Measurements from ENCODE around the gene ALOX5AP.

ALOX5AP gene

GRCh38 chr13:30759748-30760147 lies 24.4 kb downstream of the ALOX5AP start:
- DNase-seq (ENCODE audit: low read depth in 2 of 2), result no peak

GRCh38 chr13:30762643-30763042 lies 27.3 kb downstream of the ALOX5AP start:
- DNase-seq (ENCODE audit: low read depth in 2 of 2), result no peak

DNA sequence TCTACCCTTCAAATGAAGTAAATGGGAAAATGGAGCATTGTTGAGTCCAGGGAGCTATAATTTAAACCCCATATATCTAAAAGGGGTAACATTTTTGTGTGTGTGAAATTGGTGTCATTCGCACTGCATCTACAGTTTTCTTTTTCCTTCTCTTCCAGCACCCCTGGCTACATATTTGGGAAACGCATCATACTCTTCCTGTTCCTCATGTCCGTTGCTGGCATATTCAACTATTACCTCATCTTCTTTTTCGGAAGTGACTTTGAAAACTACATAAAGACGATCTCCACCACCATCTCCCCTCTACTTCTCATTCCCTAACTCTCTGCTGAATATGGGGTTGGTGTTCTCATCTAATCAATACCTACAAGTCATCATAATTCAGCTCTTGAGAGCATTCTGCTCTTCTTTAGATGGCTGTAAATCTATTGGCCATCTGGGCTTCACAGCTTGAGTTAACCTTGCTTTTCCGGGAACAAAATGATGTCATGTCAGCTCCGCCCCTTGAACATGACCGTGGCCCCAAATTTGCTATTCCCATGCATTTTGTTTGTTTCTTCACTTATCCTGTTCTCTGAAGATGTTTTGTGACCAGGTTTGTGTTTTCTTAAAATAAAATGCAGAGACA lies 28.6 kb downstream of the ALOX5AP start:
- DNase-seq (ENCODE audit: low read depth in 2 of 2), result no peak

GRCh38 chr13:30766231-30766630 lies 30.9 kb downstream of the ALOX5AP start:
- DNase-seq (ENCODE audit: low read depth in 2 of 2), result no peak

DNA sequence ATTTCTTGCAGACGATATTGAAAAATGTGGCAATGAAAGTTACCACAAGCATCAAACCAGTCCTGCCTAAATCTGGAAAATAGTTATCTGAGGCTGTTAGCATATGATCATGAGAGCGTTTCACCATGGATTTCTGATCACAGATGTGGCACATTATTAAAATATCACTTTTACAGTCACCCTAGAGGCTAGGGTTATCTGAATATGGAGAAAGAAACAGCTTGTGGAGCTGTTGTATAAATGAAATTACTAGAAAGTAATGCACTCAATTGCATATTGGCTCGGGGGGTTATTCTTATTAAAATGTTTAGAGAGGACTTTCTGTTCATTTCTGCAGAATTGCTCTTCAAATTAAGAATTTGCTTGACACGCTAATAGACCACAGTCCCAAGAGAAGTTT lies 35.6 kb downstream of the ALOX5AP start:
- DNase-seq (ENCODE audit: low read depth in 2 of 2), result no peak

GRCh38 chr13:30773561-30773960 lies 38.2 kb downstream of the ALOX5AP start:
- no peak for DNase-seq (ENCODE audit: low read depth in 2 of 2)

DNA sequence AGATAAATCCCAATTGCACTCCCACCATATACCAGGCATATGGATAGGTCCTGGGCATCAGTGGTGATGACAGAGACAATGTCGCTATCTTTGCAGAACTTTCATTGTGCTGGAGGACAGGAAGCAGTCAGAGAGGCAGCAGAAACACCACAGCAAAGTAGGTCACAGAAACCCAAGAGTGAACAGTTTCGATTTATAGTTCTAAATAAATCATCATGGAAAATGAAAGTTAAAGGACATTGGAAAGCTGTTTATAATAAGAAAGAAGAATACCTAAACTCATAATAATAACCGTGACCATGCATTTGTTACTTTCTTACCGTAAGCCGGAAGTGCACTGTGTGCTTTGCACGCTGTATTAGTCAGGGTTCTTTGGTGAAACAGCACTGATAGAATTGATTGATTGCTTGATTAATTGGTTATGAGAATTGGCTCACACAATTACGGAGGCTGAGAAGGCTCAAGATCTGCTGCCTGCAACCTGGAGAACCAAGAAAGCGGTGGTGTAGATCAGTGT lies 38.9 kb downstream of the ALOX5AP start:
- peak in 1 of 2 donors; percentile 7 for DNase-seq (ENCODE audit: low read depth in 2 of 2)

DNA sequence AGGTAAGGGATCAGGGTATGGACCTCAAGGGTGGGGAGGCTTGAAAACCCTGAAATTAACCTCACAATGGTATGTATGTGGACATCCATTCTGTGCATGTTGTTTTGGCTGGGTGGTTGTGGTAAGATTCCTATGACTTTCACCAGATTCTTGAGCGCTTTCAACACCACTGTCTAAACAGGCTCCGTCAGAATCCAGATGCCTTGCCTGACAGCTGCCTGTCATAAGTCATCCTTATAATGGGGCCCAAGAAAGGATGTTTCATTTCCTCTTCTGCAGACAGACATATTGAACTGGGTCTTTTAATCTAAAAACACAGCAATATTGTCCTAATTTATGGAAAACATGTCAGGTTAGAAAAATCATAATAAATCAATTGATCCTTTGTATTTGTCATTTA lies 41.3 kb downstream of the ALOX5AP start:
- no peak for DNase-seq (ENCODE audit: low read depth in 2 of 2)

DNA sequence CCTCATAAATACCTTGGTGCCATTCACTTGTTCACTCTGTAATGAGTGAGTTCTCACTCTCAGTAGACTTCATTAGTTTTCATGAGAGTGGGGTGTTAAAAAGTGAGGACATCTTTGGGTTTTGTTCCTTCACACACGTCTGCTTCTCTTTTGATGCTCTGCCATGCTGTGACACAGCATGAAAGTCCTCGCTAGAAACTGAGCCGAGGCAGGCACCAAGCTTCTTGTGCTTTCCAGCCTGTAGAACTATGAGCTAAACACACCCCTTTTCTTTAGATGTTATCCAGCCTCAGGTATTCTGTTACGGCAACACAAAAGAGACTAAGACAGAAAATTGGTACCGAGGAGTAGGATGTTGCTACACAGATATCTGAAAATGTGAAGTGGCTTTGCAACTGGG lies 43.7 kb downstream of the ALOX5AP start:
- DNase-seq (ENCODE audit: low read depth in 2 of 2), result no peak

DNA sequence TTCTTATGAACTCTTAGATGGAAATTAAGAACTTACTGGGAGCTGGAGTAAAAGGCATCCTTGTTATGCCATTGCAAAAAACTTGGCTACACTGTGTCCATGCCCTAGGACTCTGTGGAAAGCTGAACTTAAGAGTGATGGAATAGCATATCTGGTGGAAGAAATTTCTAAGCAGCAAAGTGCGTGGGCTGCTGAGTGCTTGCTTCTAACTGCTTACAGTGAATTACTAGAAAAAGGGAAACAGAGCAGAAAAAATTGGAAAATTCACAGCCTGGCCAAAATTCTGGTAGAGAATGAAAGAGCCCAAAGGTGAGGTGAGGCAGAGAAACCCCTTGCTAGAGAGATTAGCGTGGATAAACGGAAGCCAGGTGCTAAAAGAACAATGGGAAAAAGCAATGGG lies 44.3 kb downstream of the ALOX5AP start:
- no peak for DNase-seq (ENCODE audit: low read depth in 2 of 2)

DNA sequence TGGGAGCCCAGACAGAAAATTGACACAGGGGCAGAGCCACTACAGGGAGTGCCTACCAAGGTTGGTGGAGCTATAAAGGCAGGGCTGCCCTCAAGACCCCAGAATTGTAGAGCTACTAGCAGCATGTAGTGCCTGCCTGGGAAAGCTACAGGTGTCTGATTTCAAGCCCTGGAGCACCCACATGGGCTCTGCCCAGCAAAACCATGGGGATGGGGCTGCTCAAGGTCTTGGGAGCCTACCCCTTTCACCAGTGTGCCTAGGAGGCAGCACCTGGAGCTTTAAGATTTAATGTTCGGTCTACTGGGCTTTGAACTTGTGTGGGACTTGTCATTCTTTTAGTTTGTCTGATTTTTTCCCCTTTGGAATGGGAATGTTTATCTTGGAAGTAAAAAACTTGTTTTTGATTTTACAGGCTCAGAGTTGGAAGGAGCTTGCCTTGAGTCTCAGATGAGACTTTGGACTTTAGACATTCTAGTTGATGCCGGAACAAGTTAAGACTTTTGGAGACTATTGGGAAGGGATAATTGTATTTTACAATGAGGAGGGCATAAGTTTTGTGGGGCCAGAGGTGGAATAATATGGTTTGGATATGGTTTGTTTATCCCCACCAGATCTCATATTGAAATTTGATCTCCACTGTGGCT lies 45.1 kb downstream of the ALOX5AP start:
- no peak for DNase-seq (ENCODE audit: low read depth in 2 of 2)

GRCh38 chr13:30785191-30785850 lies 50.0 kb downstream of the ALOX5AP start:
- DNase-seq (ENCODE audit: low read depth in 2 of 2), result no peak

GRCh38 chr13:30786648-30787047 lies 51.3 kb downstream of the ALOX5AP start:
- no peak for DNase-seq (ENCODE audit: low read depth in 2 of 2)

DNA sequence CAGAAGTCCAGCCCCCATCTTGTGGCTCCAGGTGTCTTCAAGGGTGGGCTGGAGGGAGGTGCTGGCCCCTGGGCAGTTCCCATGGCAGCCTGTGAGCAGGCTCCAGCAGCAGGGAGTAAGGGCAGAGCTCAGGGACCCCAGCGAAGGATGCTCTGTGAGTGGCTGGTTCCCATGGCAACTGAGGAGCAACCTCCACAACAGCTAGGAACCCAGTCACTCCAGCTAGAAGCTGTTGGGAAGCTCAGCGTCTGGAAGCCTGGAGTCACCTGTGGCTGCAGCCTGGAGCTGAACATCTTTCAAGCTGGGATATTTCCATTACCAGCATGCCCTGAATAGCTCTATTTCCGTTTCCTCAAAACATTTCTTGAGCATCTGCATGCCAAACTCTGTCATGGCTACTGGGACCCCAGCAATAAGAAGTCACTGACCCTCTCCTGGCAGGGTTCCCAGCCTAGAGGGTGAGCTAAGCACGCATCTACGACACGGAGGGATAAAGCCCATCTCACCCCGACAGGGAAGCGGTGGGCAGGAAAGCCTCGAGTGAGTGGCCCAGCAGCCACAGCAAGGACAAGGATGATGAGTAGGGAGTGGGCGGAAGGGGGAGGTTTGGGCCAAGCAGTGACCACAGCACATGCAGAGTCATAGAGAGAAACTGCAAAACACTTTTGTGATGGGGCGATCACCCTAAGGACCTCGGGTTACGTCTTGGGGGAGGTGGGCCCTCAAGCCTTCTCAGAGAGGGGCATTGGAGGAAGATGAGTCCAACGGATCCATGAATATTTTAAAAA lies 52.6 kb downstream of the ALOX5AP start:
- DNase-seq (ENCODE audit: low read depth in 2 of 2), result no peak

GRCh38 chr13:30789166-30789862 lies 54.0 kb downstream of the ALOX5AP start:
- DNase-seq (ENCODE audit: low read depth in 2 of 2), result no peak

DNA sequence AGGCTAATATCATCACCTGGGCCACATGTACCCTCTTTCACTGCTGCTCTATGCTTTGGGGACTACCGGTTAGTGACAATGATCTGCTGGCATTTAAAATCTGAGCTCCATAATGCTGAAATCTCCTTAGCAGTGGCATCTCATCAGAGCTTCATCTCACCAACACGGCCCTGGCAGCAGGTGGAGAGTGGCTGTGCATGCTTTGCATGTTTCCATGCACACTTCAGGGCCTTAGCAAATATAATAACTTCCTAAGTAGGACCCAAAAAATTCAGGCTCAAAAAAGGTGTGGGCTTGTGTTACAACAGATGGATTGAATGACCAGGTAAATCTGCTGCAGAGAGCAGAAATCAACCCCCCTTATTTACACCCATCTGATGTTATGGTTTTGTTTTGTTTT lies 55.2 kb downstream of the ALOX5AP start:
- DNase-seq (ENCODE audit: low read depth in 2 of 2), result no peak

GRCh38 chr13:30791354-30792001 lies 56.1 kb downstream of the ALOX5AP start:
- no peak for DNase-seq (ENCODE audit: low read depth in 2 of 2)

DNA sequence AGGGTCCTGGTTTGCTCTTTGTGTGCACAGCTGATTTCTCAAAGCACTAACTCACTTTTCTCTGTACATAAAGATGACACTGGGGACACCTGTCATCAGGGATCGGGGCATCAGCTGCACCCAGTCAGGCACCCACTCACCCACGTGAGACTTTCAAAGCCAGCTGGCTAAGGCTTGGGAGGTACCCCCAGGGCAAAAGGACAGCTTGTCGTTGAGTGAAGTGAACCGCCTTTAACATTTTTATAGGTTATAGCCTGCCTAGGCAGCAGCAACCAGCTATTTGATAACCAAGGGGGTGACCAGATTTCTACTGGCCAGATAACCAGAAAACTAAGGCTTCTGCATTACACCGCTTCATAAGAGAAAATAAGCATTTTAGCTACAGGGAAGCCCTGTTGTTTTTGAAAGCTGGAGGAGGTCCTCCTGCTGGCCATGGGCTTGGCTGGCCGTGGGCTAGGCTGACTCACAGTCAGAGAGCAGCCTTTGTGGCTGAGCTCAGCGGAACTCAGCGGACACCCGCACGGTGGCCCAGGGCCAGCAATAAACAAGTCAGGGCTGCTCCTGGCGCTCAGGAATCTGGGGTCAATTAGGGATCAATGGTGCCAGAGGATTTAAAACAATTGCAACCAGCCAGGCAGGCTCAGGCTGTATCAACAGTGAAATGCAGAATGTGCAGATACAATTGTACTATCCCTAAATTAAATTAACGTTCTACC lies 57.1 kb downstream of the ALOX5AP start:
- DNase-seq (ENCODE audit: low read depth in 2 of 2), result no peak

DNA sequence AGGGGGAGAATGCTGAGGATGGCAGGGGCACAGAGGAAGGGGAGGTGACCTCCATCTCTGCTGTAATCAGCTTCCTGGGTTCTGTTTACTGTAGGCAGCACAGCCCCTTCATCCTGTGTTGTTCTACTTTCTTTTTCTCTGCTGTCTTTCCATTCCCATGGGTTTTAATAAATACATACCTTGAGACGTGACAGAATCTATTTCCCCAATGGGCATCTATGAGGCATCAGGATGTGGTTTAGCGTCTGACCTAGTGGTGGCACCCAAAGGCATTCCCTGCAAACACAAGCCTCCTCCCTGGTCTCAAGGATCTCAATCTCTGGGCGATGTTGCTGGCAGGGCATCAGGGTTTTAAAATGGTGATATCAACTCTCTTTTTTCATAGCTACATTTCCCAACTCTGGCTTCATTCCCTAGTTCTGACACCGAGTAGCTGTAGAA lies 60.8 kb downstream of the ALOX5AP start:
- DNase-seq (ENCODE audit: low read depth in 2 of 2), result no peak

Measured in stimulated activated CD4-positive, alpha-beta T cell treated with anti-CD3 and anti-CD28 coated beads, Interleukin-4, amount 100 ng/mL, for 48 hours (primary cell).